Ovary (tissue), 3 donors: ENCODE results near the gene NLRP9.

Experiments used
- CTCF ChIP-seq, 3 donors: fragments of 450-650 bp in 2 of 3; fragments of 200-600 bp in 1 of 3; IDR thresholded peaks; one replicate each; pipeline versions ENCODE4 v1.5.1 to v1.8.0; 2016 to 2022; ENCODE audit warnings: antibody characterized with exemption in 3 of 3, mild to moderate bottlenecking in 1 of 3
- POLR2A ChIP-seq: fragments of 450-650 bp; IDR thresholded peaks from one replicate; pipeline ENCODE4 v1.6.1; 2017; ENCODE audit warnings: antibody characterized with exemption, mild to moderate bottlenecking, moderate library complexity
- donor health status: DM: no; HTN: no; CAD: no.

GRCh38 chr19:55697698-55698097 lies 40.5 kb downstream of the NLRP9 start:
- TF ChIP-seq CTCF (IDR thresholded peaks at IDR 0.05) = no peak
- TF ChIP-seq POLR2A = no peak
